H9 (cell line): ENCODE measurements around the gene HSD3B1. TPM values are rescaled to one million over a fixed set of nuclear protein-coding genes. Genes with fewer than 3 reads are reported as not detected.
A peak's percentile ranks its signal among the peaks of the same experiment; 100 is the strongest.

Experiments
- DNase-seq: peaks from one replicate; pipeline ENCODE4 v3.0.0-alpha.2; 2017
- H2AFZ ChIP-seq: one replicate; pipeline ENCODE4 v1.6.1; 2013; ENCODE audit warnings: mild to moderate bottlenecking, low read length, control low read depth, moderate library complexity
- H2AK5ac ChIP-seq: 2 replicates; pipeline ENCODE4 v1.6.1; 2013; ENCODE audit warnings: low read length, control low read depth, mixed read lengths; ENCODE audit not compliant: insufficient read length
- H2BK120ac ChIP-seq: one replicate; pipeline ENCODE4 v1.6.1; 2013; ENCODE audit warnings: low read depth, mild to moderate bottlenecking, low read length, control low read depth, inconsistent platforms; ENCODE audit not compliant: poor library complexity, severe bottlenecking
- H2BK12ac ChIP-seq: 2 replicates; pipeline ENCODE4 v1.6.1; 2013; ENCODE audit warnings: low read length, control low read depth, mixed read lengths, low read depth; ENCODE audit not compliant: insufficient read length
- H2BK15ac ChIP-seq: 2 replicates; pipeline ENCODE4 v1.6.1; 2013; ENCODE audit warnings: low read depth, low read length, control low read depth
- H2BK20ac ChIP-seq: one replicate; pipeline ENCODE4 v1.6.1; 2013; ENCODE audit warnings: low read depth, mild to moderate bottlenecking, low read length, control low read depth, inconsistent platforms; ENCODE audit not compliant: poor library complexity, severe bottlenecking
- H2BK5ac ChIP-seq: 2 replicates; pipeline ENCODE4 v1.6.1; 2013; ENCODE audit warnings: low read length, control low read depth, mixed read lengths; ENCODE audit not compliant: insufficient read length
- H3K14ac ChIP-seq: 2 replicates; pipeline ENCODE4 v1.6.1; 2013; ENCODE audit warnings: low read length, control low read depth; ENCODE audit not compliant: insufficient read depth
- H3K18ac ChIP-seq: 2 replicates; pipeline ENCODE4 v1.6.1; 2013; ENCODE audit warnings: low read depth, mild to moderate bottlenecking, mixed read lengths, low read length, control low read depth; ENCODE audit not compliant: insufficient read length
- H3K23ac ChIP-seq: 2 replicates; pipeline ENCODE4 v1.6.1; 2013; ENCODE audit warnings: low read length, control low read depth, mixed read lengths, low read depth; ENCODE audit not compliant: insufficient read length
- H3K23me2 ChIP-seq: 2 replicates; pipeline ENCODE4 v1.6.1; 2013; ENCODE audit warnings: low read depth, mild to moderate bottlenecking, mixed read lengths, low read length, control low read depth; ENCODE audit not compliant: insufficient read length, poor library complexity, severe bottlenecking
- H3K27ac ChIP-seq: 2 replicates; pipeline ENCODE4 v1.5.1; 2013; ENCODE audit warnings: low read length, control low read depth, mixed read lengths, low read depth; ENCODE audit not compliant: insufficient read length
- H3K27me3 ChIP-seq: 2 replicates; pipeline ENCODE4 v1.6.1; 2013; ENCODE audit warnings: low read length, control low read depth, inconsistent platforms; ENCODE audit not compliant: insufficient read depth
- H3K4ac ChIP-seq: 2 replicates; pipeline ENCODE4 v1.6.1; 2013; ENCODE audit warnings: low read depth, mild to moderate bottlenecking, control low read depth, inconsistent platforms, low read length, moderate library complexity
- H3K4me1 ChIP-seq: 2 replicates; pipeline ENCODE4 v1.6.1; 2013; ENCODE audit warnings: low read length, control low read depth, inconsistent platforms; ENCODE audit not compliant: insufficient read depth
- H3K4me2 ChIP-seq: 2 replicates; pipeline ENCODE4 v1.6.1; 2013; ENCODE audit warnings: low read length, control low read depth, mixed read lengths; ENCODE audit not compliant: insufficient read length, insufficient read depth
- H3K56ac ChIP-seq: 2 replicates; pipeline ENCODE4 v1.6.1; 2013; ENCODE audit warnings: low read depth, mild to moderate bottlenecking, mixed read lengths, low read length, control low read depth; ENCODE audit not compliant: insufficient read length
- H3K79me1 ChIP-seq: 2 replicates; pipeline ENCODE4 v1.6.1; 2013; ENCODE audit warnings: low read depth, mild to moderate bottlenecking, moderate library complexity, low read length, control low read depth, inconsistent platforms; ENCODE audit not compliant: insufficient read depth, poor library complexity, severe bottlenecking
- H3K79me2 ChIP-seq: 2 replicates; pipeline ENCODE4 v1.6.1; 2013; ENCODE audit warnings: low read length, control low read depth, inconsistent platforms; ENCODE audit not compliant: insufficient read depth
- H3K9ac ChIP-seq: 2 replicates; pipeline ENCODE4 v1.6.1; 2013; ENCODE audit warnings: low read length, control low read depth, mixed read lengths; ENCODE audit not compliant: insufficient read length; ENCODE audit errors: extremely low read depth
- H3K9me3 ChIP-seq: one replicate; pipeline ENCODE4 v1.6.1; 2013; ENCODE audit warnings: low read depth, low read length, inconsistent platforms; ENCODE audit not compliant: control insufficient read depth
- H3T11ph ChIP-seq: one replicate; pipeline ENCODE4 v1.6.1; 2013; ENCODE audit warnings: mild to moderate bottlenecking, low read length, control low read depth, inconsistent platforms
- H4K20me1 ChIP-seq: one replicate; pipeline ENCODE4 v1.6.1; 2013; ENCODE audit not compliant: control insufficient read depth, insufficient read length, insufficient read depth
- H4K5ac ChIP-seq: 2 replicates; pipeline ENCODE4 v1.6.1; 2013; ENCODE audit warnings: low read depth, mild to moderate bottlenecking, mixed read lengths, low read length, control low read depth; ENCODE audit not compliant: insufficient read length
- H4K8ac ChIP-seq: replicated peaks from 2 replicates; pipeline ENCODE4 v1.6.1; 2013; ENCODE audit warnings: low read length, control low read depth, mixed read lengths, low read depth; ENCODE audit not compliant: insufficient read length
- H4K91ac ChIP-seq: 2 replicates; pipeline ENCODE4 v1.6.1; 2013; ENCODE audit warnings: low read depth, mild to moderate bottlenecking, moderate library complexity, mixed read lengths, low read length, control low read depth; ENCODE audit not compliant: insufficient read length
- H3K27ac Mint-ChIP-seq, 3 experiments: 2 replicates in 2 of 3; 3 replicates in 1 of 3; pipeline ENCODE4 v1.8.0; 2020 to 2021; ENCODE audit warnings: mixed read lengths in 3 of 3, mild to moderate bottlenecking in 1 of 3, moderate library complexity in 1 of 3
- H3K27me3 Mint-ChIP-seq: 2 replicates; pipeline ENCODE4 v1.8.0; 2021; ENCODE audit warnings: low read depth, mild to moderate bottlenecking, moderate library complexity, mixed read lengths
- H3K36me3 Mint-ChIP-seq, 3 experiments: 2 replicates in 2 of 3; 3 replicates in 1 of 3; pipeline ENCODE4 v1.8.0; 2020 to 2021; ENCODE audit warnings: low read depth in 3 of 3, mixed read lengths in 3 of 3; ENCODE audit not compliant: insufficient read depth in 1 of 3
- H3K4me1 Mint-ChIP-seq, 2 experiments: 2 replicates each; pipeline ENCODE4 v1.8.0; 2020; ENCODE audit warnings: mixed read lengths in 2 of 2
- H3K4me3 Mint-ChIP-seq, 2 experiments: 2 replicates in 1 of 2; 3 replicates in 1 of 2; pipeline ENCODE4 v1.8.0; 2020 to 2021; ENCODE audit warnings: mild to moderate bottlenecking in 2 of 2, mixed read lengths in 2 of 2, moderate library complexity in 1 of 2
- H3K9me3 Mint-ChIP-seq, 2 experiments: 2 replicates in 1 of 2; 3 replicates in 1 of 2; pipeline ENCODE4 v1.8.0; 2020; ENCODE audit warnings: mild to moderate bottlenecking in 2 of 2, mixed read lengths in 2 of 2, moderate library complexity in 1 of 2
- CTCF ChIP-seq: fragments of 200-600 bp; sonication (generic); conservative IDR thresholded peaks from 3 replicates; pipeline ENCODE4 v1.8.0; 2021; ENCODE audit warnings: antibody characterized with exemption, mild to moderate bottlenecking
- WGBS: extraction: QIAGEN DNeasy Blood & Tissue Kit; methylation state at CpG from one replicate; pipeline ENCODE4 v1.1.7; 2013; ENCODE audit warnings: missing lambda C conversion rate, low lambda C conversion rate, mixed read lengths; ENCODE audit not compliant: insufficient read length; ENCODE audit errors: extremely low coverage; 5-methylcytosine and 5-hydroxymethylcytosine counted together
- total RNA-seq: library from RNA; stranded (reverse); gene quantifications from 2 replicates; pipeline ENCODE4 v1.2.1, GENCODE V29; 2021

Gene HSD3B1
- total RNA-seq, 1 experiment from 2014 or later: not detected

DNA sequence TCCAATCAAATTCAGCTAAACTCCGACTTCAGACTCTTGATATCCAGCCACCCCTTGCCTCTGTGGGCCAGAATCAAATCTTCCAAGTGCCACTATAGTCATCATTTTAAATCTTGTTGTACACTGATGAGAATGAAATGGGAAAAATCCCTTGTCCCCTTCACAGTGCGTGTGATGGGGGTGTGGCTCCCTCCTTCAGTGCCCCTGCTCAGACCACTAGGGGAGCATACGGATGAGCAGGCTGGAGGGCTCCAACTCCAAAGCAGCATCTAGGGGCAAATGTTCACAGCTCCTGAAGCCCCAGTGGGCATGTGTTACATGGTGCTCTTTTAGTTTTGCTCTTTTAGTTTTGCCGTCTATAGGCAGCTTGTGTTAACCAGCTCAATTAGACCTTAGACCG, 35.4 kb upstream of the HSD3B1 start:
- H3K79me2 ChIP-seq: no peaks in the 10 kb centered on the region
- H3K4ac ChIP-seq: no peak overlapping the region
- H3K4me3 Mint-ChIP-seq: no peak overlapping the region
- peak; percentile 28; the same call in 1 of the 3 replicates for TF ChIP-seq CTCF
- peaks cover 5% of the 10 kb centered on the region for H3K27me3 Mint-ChIP-seq
- H3K27ac Mint-ChIP-seq: no peak overlapping the region
- no peak overlapping the region for H3K14ac ChIP-seq
- H3K9ac ChIP-seq: no peak overlapping the region
- H2AK5ac ChIP-seq: no peak overlapping the region
- H4K91ac ChIP-seq: no peak overlapping the region
- H2BK120ac ChIP-seq: no peak overlapping the region
- H3K9me3 ChIP-seq: no peaks in the 10 kb centered on the region
- H2BK12ac ChIP-seq: no peak overlapping the region
- no peaks in the 10 kb centered on the region for H3K23me2 ChIP-seq
- no peaks in the 10 kb centered on the region for H3K36me3 Mint-ChIP-seq
- no peak for DNase-seq
- no peaks in the 10 kb centered on the region; the same call in 1 of the 2 replicates for H3K4me1 ChIP-seq
- no peak overlapping the region for H4K5ac ChIP-seq
- H3K56ac ChIP-seq: no peak overlapping the region
- H3K4me1 Mint-ChIP-seq: peaks cover 9 to 12% of the 10 kb centered on the region in 2 experiments
- H3K23ac ChIP-seq: no peak overlapping the region
- H3K27ac ChIP-seq: no peak overlapping the region
- H3K27me3 ChIP-seq: no peaks in the 10 kb centered on the region
- no peak overlapping the region for H3K4me2 ChIP-seq
- H2BK15ac ChIP-seq: no peak overlapping the region
- H3T11ph ChIP-seq: no peak overlapping the region
- H2AFZ ChIP-seq: no peak overlapping the region
- H4K8ac ChIP-seq: no peak overlapping the region
- no CpG with 5 or more reads among the region's 5 CpGs for WGBS
- H3K9me3 Mint-ChIP-seq: no peaks in the 10 kb centered on the region
- H4K20me1 ChIP-seq: no peaks in the 10 kb centered on the region
- H3K18ac ChIP-seq: no peak overlapping the region
- no peak overlapping the region for H2BK5ac ChIP-seq
- H3K79me1 ChIP-seq: no peaks in the 10 kb centered on the region
- no peak overlapping the region for H2BK20ac ChIP-seq
